HG03175 (cell line): ENCODE results near the gene NECTIN2.
"Not testable (repeated sequence)": the region's sequence is repeated elsewhere in the genome, so short reads cannot be mapped to it uniquely, and the experiment has no call there.

Experiments used
- ATAC-seq: cut with Tn5 transposase; IDR thresholded peaks from one replicate; pipeline ENCODE4 v1.9.1; 2021; ENCODE audit warnings: mild to moderate bottlenecking, moderate library complexity; ENCODE audit not compliant: unreplicated experiment

NECTIN2 gene

GRCh38 chr19:44816301-44816700, 29.8 kb upstream of the NECTIN2 start:
- no peak for ATAC-seq

- ATAC-seq: no peak
Measured at GRCh38 chr19:44817725-44818465, 28.2 kb upstream of the NECTIN2 start.

GRCh38 chr19:44818466-44819031, 27.5 kb upstream of the NECTIN2 start:
- ATAC-seq: no peak

GRCh38 chr19:44819246-44819832, 26.8 kb upstream of the NECTIN2 start:
- no peak for ATAC-seq

- ATAC-seq: no peak
Measured at GRCh38 chr19:44820648-44821609, 25.2 kb upstream of the NECTIN2 start.

- ATAC-seq: no peak
Measured at GRCh38 chr19:44822177-44822576, 23.9 kb upstream of the NECTIN2 start.

- ATAC-seq: no peak
Measured at GRCh38 chr19:44822670-44823372, 23.3 kb upstream of the NECTIN2 start.

GRCh38 chr19:44823373-44823698, 22.8 kb upstream of the NECTIN2 start:
- ATAC-seq: no peak

GRCh38 chr19:44824761-44825160, 21.3 kb upstream of the NECTIN2 start:
- ATAC-seq: no peak

- not testable (repeated sequence) for ATAC-seq
Measured at GRCh38 chr19:44832875-44833274, 13.2 kb upstream of the NECTIN2 start.

GRCh38 chr19:44834399-44834798, 11.7 kb upstream of the NECTIN2 start:
- ATAC-seq: not testable (repeated sequence)

GRCh38 chr19:44839276-44839675, 6.8 kb upstream of the NECTIN2 start:
- no peak for ATAC-seq

GRCh38 chr19:44840811-44841210, 5.3 kb upstream of the NECTIN2 start:
- no peak for ATAC-seq

GRCh38 chr19:44841231-44841630, 4.9 kb upstream of the NECTIN2 start:
- no peak for ATAC-seq

- ATAC-seq: no peak
Measured at GRCh38 chr19:44845286-44845611, 848 bp upstream of the NECTIN2 start.

GRCh38 chr19:44846455-44847143, 502 bp downstream of the NECTIN2 start:
- ATAC-seq: no peak

GRCh38 chr19:44847144-44848035, 1.3 kb downstream of the NECTIN2 start:
- ATAC-seq: no peak

- ATAC-seq: no peak
Measured at GRCh38 chr19:44848036-44848811, 2.1 kb downstream of the NECTIN2 start.
